Loucy (cell line): Measurements from ENCODE around the gene GBA3.

Experiments used
- CTCF ChIP-seq: fragments of 200-600 bp; sonication (generic); conservative IDR thresholded peaks from 2 replicates; pipeline ENCODE4 v1.5.1; 2014; ENCODE audit warnings: mild to moderate bottlenecking, antibody characterized with exemption, low read length
- EZH2phosphoT487 ChIP-seq: fragments of 200-600 bp; IDR thresholded peaks from 2 replicates; pipeline ENCODE4 v1.6.1; 2018; ENCODE audit warnings: antibody characterized with exemption, mild to moderate bottlenecking, moderate library complexity, borderline replicate concordance

- no peak for TF ChIP-seq CTCF
- no peak for TF ChIP-seq EZH2phosphoT487
Measured at GRCh38 chr4:22695029-22695428, 2.3 kb downstream of the GBA3 start.
